Suprapubic skin (tissue), 4 donors: Measurements from ENCODE around the gene RPH3AL.

Experiments used
- POLR2A ChIP-seq, 2 donors: fragments of 450-650 bp; IDR thresholded peaks; one replicate each; pipeline ENCODE4 v1.6.1; 2017; ENCODE audit warnings: antibody characterized with exemption in 2 of 2, mild to moderate bottlenecking in 2 of 2, moderate library complexity in 2 of 2
- POLR2AphosphoS5 ChIP-seq, 3 donors: sonication (generic); formaldehyde crosslinking; IDR thresholded peaks; one replicate each; pipeline ENCODE4 v1.6.1; 2017; ENCODE audit warnings: antibody characterized with exemption in 3 of 3
- TF ChIP-seq, protein P1 (sequence below), 2 donors: fragments of 200-600 bp in 1 of 2; fragments of 450-650 bp in 1 of 2; sonication (generic) in 1 of 2; IDR thresholded peaks; one replicate each; pipeline ENCODE4 v1.5.1; 2016 to 2019; ENCODE audit warnings: antibody characterized with exemption in 2 of 2, mild to moderate bottlenecking in 1 of 2, moderate library complexity in 1 of 2

GRCh38 chr17:383771-384621 is 31.4 kb upstream of the RPH3AL start:
- TF ChIP-seq, protein P1, sequence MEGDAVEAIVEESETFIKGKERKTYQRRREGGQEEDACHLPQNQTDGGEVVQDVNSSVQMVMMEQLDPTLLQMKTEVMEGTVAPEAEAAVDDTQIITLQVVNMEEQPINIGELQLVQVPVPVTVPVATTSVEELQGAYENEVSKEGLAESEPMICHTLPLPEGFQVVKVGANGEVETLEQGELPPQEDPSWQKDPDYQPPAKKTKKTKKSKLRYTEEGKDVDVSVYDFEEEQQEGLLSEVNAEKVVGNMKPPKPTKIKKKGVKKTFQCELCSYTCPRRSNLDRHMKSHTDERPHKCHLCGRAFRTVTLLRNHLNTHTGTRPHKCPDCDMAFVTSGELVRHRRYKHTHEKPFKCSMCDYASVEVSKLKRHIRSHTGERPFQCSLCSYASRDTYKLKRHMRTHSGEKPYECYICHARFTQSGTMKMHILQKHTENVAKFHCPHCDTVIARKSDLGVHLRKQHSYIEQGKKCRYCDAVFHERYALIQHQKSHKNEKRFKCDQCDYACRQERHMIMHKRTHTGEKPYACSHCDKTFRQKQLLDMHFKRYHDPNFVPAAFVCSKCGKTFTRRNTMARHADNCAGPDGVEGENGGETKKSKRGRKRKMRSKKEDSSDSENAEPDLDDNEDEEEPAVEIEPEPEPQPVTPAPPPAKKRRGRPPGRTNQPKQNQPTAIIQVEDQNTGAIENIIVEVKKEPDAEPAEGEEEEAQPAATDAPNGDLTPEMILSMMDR (IDR thresholded peaks at IDR 0.05) = no peak
- TF ChIP-seq POLR2A (IDR thresholded peaks at IDR 0.05) (no peak), POLR2AphosphoS5 (IDR thresholded peaks at IDR 0.05) (no peak)
